ENCODE data around the gene SNX18.
A peak's percentile ranks its signal among the peaks of the same experiment; 100 is the strongest.
"Not testable (repeated sequence)": the region's sequence is repeated elsewhere in the genome, so short reads cannot be mapped to it uniquely, and the experiment has no call there.

SNX18 gene, protein sequence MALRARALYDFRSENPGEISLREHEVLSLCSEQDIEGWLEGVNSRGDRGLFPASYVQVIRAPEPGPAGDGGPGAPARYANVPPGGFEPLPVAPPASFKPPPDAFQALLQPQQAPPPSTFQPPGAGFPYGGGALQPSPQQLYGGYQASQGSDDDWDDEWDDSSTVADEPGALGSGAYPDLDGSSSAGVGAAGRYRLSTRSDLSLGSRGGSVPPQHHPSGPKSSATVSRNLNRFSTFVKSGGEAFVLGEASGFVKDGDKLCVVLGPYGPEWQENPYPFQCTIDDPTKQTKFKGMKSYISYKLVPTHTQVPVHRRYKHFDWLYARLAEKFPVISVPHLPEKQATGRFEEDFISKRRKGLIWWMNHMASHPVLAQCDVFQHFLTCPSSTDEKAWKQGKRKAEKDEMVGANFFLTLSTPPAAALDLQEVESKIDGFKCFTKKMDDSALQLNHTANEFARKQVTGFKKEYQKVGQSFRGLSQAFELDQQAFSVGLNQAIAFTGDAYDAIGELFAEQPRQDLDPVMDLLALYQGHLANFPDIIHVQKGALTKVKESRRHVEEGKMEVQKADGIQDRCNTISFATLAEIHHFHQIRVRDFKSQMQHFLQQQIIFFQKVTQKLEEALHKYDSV

DNA sequence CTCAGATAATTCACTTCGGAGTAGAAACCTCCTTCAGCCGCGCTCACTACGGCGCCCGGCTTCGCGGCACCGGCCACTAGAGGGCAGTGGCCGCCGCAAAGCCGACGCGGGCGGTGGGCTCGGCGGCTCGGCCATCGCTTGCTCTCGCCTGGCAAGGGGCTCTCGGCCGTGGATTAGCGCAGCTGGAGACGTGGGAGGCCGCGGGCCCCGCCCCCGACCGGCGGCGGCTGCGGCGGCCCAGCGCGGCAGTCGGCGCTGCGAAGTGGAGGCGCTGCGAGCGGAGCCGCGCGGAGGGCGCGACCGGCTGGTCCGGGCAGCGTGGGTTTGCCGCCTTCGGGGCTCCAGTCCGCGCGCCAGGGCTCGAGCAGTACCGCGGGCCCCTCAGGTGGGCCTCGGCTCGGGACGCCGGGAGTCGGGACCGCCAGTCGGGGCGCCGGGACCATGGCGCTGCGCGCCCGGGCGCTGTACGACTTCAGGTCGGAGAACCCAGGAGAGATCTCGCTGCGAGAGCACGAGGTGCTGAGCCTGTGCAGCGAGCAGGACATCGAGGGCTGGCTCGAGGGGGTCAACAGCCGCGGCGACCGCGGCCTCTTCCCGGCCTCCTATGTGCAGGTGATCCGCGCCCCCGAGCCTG lies at the start of gene SNX18:
SNX18 (plus strand) TSS at position 248 of the 634 bp plus-strand sequence; CDS start at position 442, 194 bp downstream.
- peak; percentile 92 for DNase-seq (ENCODE audit: low spot score)
- Mint-ChIP-seq H3K4me3 (peak within 1 kb of the TSS; percentile 86), H3K4me1 (ENCODE audit: low read depth) (peaks cover 39% of the 10 kb centered on the region), H3K9me3 (no peaks in the 10 kb centered on the region), H3K27me3 (ENCODE audit: low read depth) (peaks cover 29% of the 10 kb centered on the region), H3K27ac (peak within 1 kb of the TSS; percentile 70), H3K36me3 (ENCODE audit: low read depth) (peaks cover 36% of the 10 kb centered on the region)

DNA sequence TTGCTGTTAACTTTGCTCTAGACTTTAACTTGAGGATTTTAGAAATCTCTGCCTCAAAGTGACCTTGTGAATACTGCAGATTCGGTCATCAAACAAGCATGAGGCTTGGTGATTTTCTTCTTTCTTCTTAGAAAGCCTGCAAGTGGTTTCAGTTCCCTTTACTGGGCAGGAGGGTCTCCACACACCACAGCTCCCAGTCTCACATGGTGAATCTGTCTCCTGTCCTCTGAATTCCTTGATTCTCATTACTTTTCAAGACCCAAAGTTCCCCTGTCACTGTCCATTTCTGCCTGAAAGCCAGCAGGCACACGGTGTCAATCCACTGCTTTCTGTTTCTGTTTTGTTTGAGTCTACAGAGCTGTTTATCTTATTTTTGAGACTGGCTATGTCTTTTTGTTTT lies 47.9 kb upstream of the SNX18 start:
- Mint-ChIP-seq H3K4me3 (peak overlapping the region; percentile 32), H3K27ac (no peak overlapping the region), H3K27me3 (ENCODE audit: low read depth) (peaks cover 9% of the 10 kb centered on the region), H3K36me3 (ENCODE audit: low read depth) (no peaks in the 10 kb centered on the region), H3K9me3 (no peaks in the 10 kb centered on the region), H3K4me1 (ENCODE audit: low read depth) (peaks cover 5% of the 10 kb centered on the region)
- no peak for DNase-seq (ENCODE audit: low spot score)

DNA sequence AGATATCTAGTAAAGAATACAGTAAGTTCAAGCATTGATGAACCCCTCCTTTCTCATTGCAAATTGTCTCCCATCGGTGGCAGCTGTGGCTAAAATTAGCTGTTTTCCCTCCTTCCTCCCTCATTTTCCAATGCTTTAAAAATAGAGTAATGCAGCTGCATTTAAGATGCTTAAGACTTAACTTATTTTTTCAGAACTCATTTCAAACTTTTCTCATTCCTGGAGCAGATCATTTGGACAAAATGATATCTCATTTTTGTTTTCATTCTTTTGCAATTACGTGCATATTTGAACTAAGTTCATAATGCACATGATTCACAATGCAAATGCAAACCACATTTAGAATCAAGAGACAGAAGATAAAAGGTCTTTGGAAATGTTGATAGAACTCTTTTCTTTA lies 47.4 kb upstream of the SNX18 start:
- no peaks in the 10 kb centered on the region for H3K9me3 Mint-ChIP-seq
- peaks cover 9% of the 10 kb centered on the region for H3K27me3 Mint-ChIP-seq (ENCODE audit: low read depth)
- H3K27ac Mint-ChIP-seq, result no peak overlapping the region
- H3K4me3 Mint-ChIP-seq, result no peak overlapping the region
- H3K36me3 Mint-ChIP-seq (ENCODE audit: low read depth), result no peaks in the 10 kb centered on the region
- peaks cover 5% of the 10 kb centered on the region for H3K4me1 Mint-ChIP-seq (ENCODE audit: low read depth)
- no peak for DNase-seq (ENCODE audit: low spot score)

DNA sequence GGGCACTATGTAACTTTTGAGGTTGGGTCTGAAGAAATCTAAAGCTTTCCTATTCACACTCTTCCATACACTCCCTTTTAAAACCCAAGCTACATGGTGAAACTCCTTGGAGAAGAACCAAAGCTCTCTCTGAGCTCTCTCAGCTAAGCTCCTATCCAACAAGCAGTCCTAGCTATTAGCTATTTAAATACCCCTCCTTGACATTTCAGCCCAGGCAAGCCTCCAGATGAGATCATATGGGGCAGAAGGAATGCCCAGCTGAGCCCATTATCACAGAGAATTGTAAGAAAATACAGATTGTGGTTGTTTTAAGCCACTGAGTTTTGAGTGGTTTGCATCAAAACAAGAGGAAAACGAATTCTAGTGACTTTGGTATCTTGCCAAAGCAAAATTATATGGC lies 46.9 kb upstream of the SNX18 start:
- no peaks in the 10 kb centered on the region for H3K9me3 Mint-ChIP-seq
- H3K27me3 Mint-ChIP-seq (ENCODE audit: low read depth), result peaks cover 9% of the 10 kb centered on the region
- H3K36me3 Mint-ChIP-seq (ENCODE audit: low read depth), result no peaks in the 10 kb centered on the region
- H3K4me1 Mint-ChIP-seq (ENCODE audit: low read depth), result peaks cover 5% of the 10 kb centered on the region
- H3K27ac Mint-ChIP-seq, result no peak overlapping the region
- no peak for DNase-seq (ENCODE audit: low spot score)
- H3K4me3 Mint-ChIP-seq, result no peak overlapping the region

DNA sequence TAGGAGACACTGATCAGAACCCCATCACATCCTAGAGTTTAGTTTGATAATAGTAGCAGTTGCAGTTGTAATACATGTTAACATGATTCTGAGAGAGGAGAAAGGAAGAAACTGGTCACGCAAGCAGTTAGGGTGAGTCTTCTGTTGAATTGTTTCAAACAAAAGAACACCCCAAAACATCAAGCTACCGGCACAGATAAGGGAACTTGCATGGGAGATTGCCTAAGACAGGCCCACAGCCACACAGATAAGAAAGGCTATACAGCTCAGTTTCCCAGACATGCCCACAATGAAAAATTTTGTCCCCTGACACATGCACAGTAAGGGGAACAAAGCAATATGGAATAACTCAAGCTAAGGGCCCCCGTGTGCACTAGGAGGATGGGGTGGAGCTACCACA lies 46.2 kb upstream of the SNX18 start:
- H3K27ac Mint-ChIP-seq, result no peak overlapping the region
- peaks cover 5% of the 10 kb centered on the region for H3K4me1 Mint-ChIP-seq (ENCODE audit: low read depth)
- H3K4me3 Mint-ChIP-seq, result no peak overlapping the region
- no peak for DNase-seq (ENCODE audit: low spot score)
- no peaks in the 10 kb centered on the region for H3K36me3 Mint-ChIP-seq (ENCODE audit: low read depth)
- no peaks in the 10 kb centered on the region for H3K9me3 Mint-ChIP-seq
- H3K27me3 Mint-ChIP-seq (ENCODE audit: low read depth), result peaks cover 9% of the 10 kb centered on the region

DNA sequence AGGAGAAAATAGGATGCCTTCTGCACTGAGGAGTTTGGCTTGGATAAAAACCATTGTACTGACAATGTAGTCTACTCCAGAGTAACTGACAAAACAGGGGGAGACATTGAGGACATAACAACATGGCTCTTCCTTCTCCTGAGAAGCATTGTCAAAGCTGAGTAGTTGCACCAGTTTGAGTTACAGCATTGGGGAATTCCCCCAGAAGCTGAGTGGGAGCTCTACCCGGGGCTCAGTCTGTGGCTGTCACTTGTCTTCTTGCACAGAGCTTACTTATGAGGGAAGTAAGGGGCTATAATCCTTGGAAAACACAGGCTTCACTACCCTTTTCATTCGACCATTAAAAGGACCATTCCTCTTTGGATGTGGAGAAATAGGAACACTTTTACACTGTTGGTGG lies 40.9 kb upstream of the SNX18 start:
- no peaks in the 10 kb centered on the region for H3K9me3 Mint-ChIP-seq
- peaks cover 6% of the 10 kb centered on the region for H3K27me3 Mint-ChIP-seq (ENCODE audit: low read depth)
- no peak overlapping the region for H3K27ac Mint-ChIP-seq
- H3K4me3 Mint-ChIP-seq, result no peak overlapping the region
- no peaks in the 10 kb centered on the region for H3K4me1 Mint-ChIP-seq (ENCODE audit: low read depth)
- no peak for DNase-seq (ENCODE audit: low spot score)
- no peaks in the 10 kb centered on the region for H3K36me3 Mint-ChIP-seq (ENCODE audit: low read depth)

DNA sequence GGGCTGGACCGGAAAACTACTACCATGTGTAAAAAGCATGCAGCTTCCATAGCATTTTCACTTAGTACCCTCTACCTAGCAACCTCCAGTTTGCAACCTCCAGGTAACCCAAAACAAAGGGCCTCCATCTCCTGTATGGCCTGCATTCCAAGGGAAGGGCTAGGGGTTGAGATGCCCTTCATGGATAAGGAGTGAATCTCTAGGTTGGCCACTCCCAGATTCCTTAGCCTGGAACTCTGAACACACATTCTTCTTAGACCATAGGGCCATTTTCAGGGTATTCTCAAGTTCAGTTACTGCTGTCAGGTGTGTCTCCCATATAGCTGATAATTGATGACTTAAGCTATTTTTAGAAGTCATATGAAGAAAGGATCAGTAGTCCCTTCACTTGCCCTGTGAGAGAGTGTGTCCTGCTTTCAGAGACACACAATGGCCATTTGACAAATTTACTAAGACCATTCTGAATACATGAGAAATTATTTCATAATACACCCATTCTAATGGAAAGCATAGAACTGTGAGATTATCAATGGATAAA lies 39.5 kb upstream of the SNX18 start:
- H3K27ac Mint-ChIP-seq, result no peak overlapping the region
- no peak for DNase-seq (ENCODE audit: low spot score)
- no peaks in the 10 kb centered on the region for H3K36me3 Mint-ChIP-seq (ENCODE audit: low read depth)
- H3K9me3 Mint-ChIP-seq, result no peaks in the 10 kb centered on the region
- H3K4me3 Mint-ChIP-seq, result no peak overlapping the region
- peaks cover 4% of the 10 kb centered on the region for H3K27me3 Mint-ChIP-seq (ENCODE audit: low read depth)
- H3K4me1 Mint-ChIP-seq (ENCODE audit: low read depth), result no peaks in the 10 kb centered on the region

DNA sequence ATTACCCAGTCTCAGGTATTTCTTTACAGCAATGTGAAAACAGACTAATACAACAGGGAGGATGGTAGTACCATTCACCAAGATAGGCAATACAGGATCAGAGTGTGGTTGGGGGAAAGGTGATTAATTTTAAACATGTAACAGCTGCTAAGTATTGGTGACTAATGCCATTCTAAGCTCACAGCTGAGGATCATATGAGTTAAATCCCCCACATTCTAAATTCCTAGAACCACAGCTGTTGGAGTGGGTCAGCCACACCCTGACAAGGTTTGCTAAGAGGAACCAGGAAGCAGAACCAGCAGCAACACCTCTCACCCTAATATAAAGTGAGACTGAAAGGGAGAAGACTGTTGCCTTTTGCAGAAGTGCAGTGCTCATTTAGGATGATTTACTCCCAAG lies 37.3 kb upstream of the SNX18 start:
- Mint-ChIP-seq H3K4me3 (no peak overlapping the region), H3K9me3 (no peaks in the 10 kb centered on the region), H3K4me1 (ENCODE audit: low read depth) (no peaks in the 10 kb centered on the region), H3K27me3 (ENCODE audit: low read depth) (peaks cover 4% of the 10 kb centered on the region), H3K36me3 (ENCODE audit: low read depth) (no peaks in the 10 kb centered on the region), H3K27ac (no peak overlapping the region)
- no peak for DNase-seq (ENCODE audit: low spot score)

DNA sequence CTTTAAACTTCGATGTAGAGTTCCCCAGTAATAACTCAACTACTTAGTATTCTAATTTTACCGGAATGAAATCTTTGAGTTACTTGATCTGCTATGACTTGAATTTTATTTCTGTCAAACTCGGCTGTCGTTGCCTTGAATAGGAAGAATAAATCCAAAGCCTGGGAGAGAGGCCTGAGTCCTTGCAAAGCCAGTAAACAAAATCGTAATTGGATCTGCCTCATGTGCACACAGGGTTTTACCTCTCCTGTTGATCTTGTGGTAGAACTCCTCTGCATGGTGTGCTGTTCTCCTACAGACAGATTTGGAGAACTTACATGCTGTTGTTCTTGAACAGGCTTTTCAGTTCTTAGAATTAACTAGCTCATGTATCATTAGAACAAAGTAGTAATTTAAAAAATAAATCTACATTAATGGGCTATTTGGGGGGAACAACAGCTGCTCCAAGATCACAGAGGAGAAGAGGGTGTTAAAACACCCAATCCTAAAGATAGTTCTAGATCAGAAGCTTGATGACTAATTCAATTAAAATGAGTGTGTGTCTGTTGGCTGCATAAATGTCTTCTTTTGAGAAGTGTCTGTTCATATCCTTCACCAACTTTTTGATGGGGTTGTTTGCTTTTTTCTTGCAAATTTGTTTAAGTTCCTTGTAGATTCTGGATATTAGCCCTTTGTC lies 33.2 kb upstream of the SNX18 start:
- Mint-ChIP-seq H3K36me3 (ENCODE audit: low read depth) (no peaks in the 10 kb centered on the region), H3K4me1 (ENCODE audit: low read depth) (no peaks in the 10 kb centered on the region), H3K27ac (no peak overlapping the region), H3K4me3 (no peak overlapping the region), H3K9me3 (no peaks in the 10 kb centered on the region), H3K27me3 (ENCODE audit: low read depth) (peaks cover 11% of the 10 kb centered on the region)
- DNase-seq (ENCODE audit: low spot score), result no peak

DNA sequence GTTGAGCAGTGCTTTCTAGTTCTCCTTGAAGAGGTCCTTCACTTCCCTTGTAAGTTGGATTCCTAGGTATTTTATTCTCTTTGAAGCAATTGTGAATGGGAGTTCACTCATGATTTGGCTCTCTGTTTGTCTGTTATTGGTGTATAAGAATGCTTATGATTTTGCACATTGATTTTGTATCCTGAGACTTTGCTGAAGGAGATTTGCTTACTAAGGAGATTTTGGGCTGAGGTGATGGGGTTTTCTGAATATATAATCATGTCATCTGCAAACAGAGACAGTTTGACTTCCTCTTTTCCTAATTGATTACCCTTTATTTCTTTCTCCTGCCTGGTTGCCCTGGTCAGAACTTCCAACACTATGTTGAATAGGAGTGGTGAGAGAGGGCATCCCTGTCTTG lies 31.9 kb upstream of the SNX18 start:
- H3K4me3 Mint-ChIP-seq; H3K36me3 Mint-ChIP-seq (ENCODE audit: low read depth): not testable (repeated sequence)

DNA sequence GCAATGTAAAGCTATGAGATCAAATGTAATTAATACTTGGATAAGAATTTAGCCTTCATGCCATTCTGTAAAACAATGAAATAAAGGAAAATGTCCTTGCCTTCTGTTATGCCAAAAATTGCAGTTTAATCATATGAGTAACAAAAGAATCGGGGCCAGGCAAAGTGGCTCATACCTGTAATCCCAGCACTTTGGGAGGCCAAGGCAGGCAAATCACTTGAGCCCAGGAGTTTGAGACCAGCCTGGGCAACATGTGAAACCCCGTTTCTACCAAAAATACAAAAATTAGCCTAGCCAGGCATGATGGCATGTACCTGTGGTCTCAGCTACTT lies 27.9 kb upstream of the SNX18 start:
- not testable (repeated sequence) for H3K4me1 Mint-ChIP-seq (ENCODE audit: low read depth); H3K4me3 Mint-ChIP-seq; DNase-seq (ENCODE audit: low spot score); H3K36me3 Mint-ChIP-seq (ENCODE audit: low read depth); H3K27ac Mint-ChIP-seq; H3K9me3 Mint-ChIP-seq
- peaks cover 26% of the 10 kb centered on the region for H3K27me3 Mint-ChIP-seq (ENCODE audit: low read depth)

More for the DNA sequence above, 31.9 kb upstream of the SNX18 start:
- not testable (repeated sequence) for H3K27ac Mint-ChIP-seq; DNase-seq (ENCODE audit: low spot score); H3K4me1 Mint-ChIP-seq (ENCODE audit: low read depth); H3K9me3 Mint-ChIP-seq
- H3K27me3 Mint-ChIP-seq (ENCODE audit: low read depth), result peaks cover 12% of the 10 kb centered on the region

DNA sequence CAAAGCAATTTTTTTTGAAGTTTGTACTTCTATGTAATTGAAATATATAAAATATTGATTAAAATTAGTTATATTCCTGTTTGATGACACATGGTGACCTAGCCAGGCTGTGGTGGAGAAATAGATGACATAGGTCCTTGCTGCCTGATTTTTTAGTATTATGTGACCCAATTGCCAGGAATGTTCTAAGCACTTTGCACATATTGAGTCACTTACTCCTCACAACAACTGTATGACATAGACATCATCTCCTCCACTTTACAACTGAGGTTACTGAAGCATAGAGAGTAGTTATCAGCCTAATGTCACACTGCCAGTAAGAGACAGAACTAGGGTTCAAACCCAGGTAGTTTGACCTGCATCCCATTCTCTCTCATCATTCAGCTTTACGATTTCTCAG lies 26.2 kb upstream of the SNX18 start:
- Mint-ChIP-seq H3K4me3 (no peak overlapping the region), H3K9me3 (no peaks in the 10 kb centered on the region), H3K36me3 (ENCODE audit: low read depth) (no peaks in the 10 kb centered on the region), H3K4me1 (ENCODE audit: low read depth) (peaks cover 2% of the 10 kb centered on the region), H3K27ac (no peak overlapping the region), H3K27me3 (ENCODE audit: low read depth) (peaks cover 22% of the 10 kb centered on the region)
- no peak for DNase-seq (ENCODE audit: low spot score)

DNA sequence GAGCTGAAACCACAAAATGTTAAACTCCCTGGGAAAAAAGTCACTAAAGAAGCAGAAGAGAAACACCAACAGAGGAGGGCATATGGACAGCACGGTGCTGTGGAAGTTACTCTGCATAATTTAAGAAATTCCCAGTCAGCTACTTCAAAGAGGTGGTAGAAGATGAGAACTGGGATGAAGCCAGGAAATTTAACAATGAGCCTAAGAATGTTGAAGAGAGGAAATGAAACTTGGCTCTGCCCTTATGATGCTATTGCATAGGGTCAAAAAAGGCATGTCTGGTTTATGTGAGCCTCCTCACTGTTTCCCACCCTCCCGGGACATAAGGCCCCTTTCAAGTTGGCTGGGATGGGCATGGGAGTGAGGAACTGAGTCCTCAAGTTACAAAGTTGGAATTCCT lies 25.4 kb upstream of the SNX18 start:
- Mint-ChIP-seq H3K27ac (no peak overlapping the region), H3K36me3 (ENCODE audit: low read depth) (no peaks in the 10 kb centered on the region), H3K9me3 (no peaks in the 10 kb centered on the region), H3K27me3 (ENCODE audit: low read depth) (peaks cover 22% of the 10 kb centered on the region), H3K4me3 (no peak overlapping the region), H3K4me1 (ENCODE audit: low read depth) (peaks cover 2% of the 10 kb centered on the region)
- no peak for DNase-seq (ENCODE audit: low spot score)

DNA sequence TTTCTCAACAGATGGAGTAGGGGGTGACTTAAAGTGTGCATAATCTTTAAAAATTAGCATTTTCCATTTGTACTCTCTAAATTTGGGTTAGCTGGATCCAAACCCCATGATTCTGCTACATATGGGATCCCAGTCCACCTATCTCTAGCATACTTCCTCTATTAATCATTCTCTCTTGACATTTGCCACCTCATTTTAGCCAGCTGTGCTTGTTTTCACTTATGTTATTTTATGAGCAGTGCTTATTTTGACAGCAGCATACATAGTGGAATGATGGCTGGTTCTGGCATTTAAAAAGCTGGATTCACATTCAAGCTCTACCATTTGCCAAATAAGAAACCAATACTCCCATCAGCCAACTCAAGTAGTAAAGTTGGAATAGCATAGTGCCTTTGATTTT lies 22.5 kb upstream of the SNX18 start:
- no peak for DNase-seq (ENCODE audit: low spot score)
- Mint-ChIP-seq H3K27ac (no peak overlapping the region), H3K4me3 (no peak overlapping the region), H3K4me1 (ENCODE audit: low read depth) (peaks cover 2% of the 10 kb centered on the region), H3K36me3 (ENCODE audit: low read depth) (no peaks in the 10 kb centered on the region), H3K9me3 (peaks cover 15% of the 10 kb centered on the region), H3K27me3 (ENCODE audit: low read depth) (peaks cover 26% of the 10 kb centered on the region)

Data from T-helper 2 cell treated with Interferon-gamma antibody and Interleukin-4, amounts not matched to agents 5 μg/mL and 100 μg/mL, for 36 hours (primary cell).